Endothelial cell of umbilical vein (primary cell): ENCODE measurements around the gene PLA2G4C. TPM values are rescaled to one million over a fixed set of nuclear protein-coding genes. Genes with fewer than 3 reads are reported as not detected.

ENCODE experiments used
- BruUV-seq: library from RNA; stranded (reverse); fragments of 400-500 nt; replicated peaks from 2 replicates; lab custom pipeline; 2021; lab: Mats Ljungman, UMichigan
- CTCF ChIA-PET: fragments of 300-600, 350-600 bp; sonication (Branson Sonifier 250); formaldehyde crosslinking; loops from one replicate; lab custom pipeline; 2021; ENCODE audit warnings: antibody characterized with exemption, inconsistent platforms; lab: Charles Lee
- POLR2A ChIA-PET: fragments of 300-600, 350-600 bp; sonication (Branson Sonifier 250); formaldehyde crosslinking; loops from one replicate; lab custom pipeline; 2021; ENCODE audit warnings: antibody characterized with exemption, inconsistent platforms; lab: Charles Lee
- DNase-seq: peaks from one replicate; pipeline ENCODE4 v3.0.0-alpha.2; 2011; ENCODE audit warnings: low read depth, low spot score
- FAIRE-seq: peaks from 2 replicates; lab custom pipeline; 2011; peaks lifted over from hg19 to GRCh38; lab: Jason Lieb, UNC
- H2AFZ ChIP-seq: 2 replicates; pipeline ENCODE4 v1.6.0; 2012; ENCODE audit warnings: low read depth, low read length, control low read depth, inconsistent platforms
- H3K27ac ChIP-seq: 2 replicates; pipeline ENCODE4 v1.5.1; 2011; ENCODE audit warnings: low read depth, mild to moderate bottlenecking, control low read depth, low read length, moderate library complexity; ENCODE audit not compliant: insufficient read depth
- H3K27me3 ChIP-seq, 2 experiments: 2 replicates each; pipeline versions ENCODE4 v1.6.0 to v1.6.1; 2011; ENCODE audit warnings: low read length in 2 of 2, mixed read lengths in 1 of 2; ENCODE audit not compliant: control insufficient read depth in 2 of 2, insufficient read depth in 2 of 2
- H3K36me3 ChIP-seq, 2 experiments: 2 replicates in 1 of 2; 3 replicates in 1 of 2; pipeline ENCODE4 v1.5.1; 2011; ENCODE audit warnings: low read length in 2 of 2, mild to moderate bottlenecking in 1 of 2, moderate library complexity in 1 of 2; ENCODE audit not compliant: control insufficient read depth in 2 of 2, insufficient read depth in 2 of 2; ENCODE audit errors: extremely low read depth in 1 of 2
- H3K4me1 ChIP-seq: 3 replicates; pipeline ENCODE4 v1.5.1; 2011; ENCODE audit warnings: mild to moderate bottlenecking, low read length; ENCODE audit not compliant: control insufficient read depth, insufficient read depth; ENCODE audit errors: extremely low read depth
- H3K4me2 ChIP-seq: 2 replicates; pipeline ENCODE4 v1.6.1; 2011; ENCODE audit warnings: low read length, control low read depth, mixed read lengths; ENCODE audit not compliant: insufficient read depth
- H3K4me3 ChIP-seq, 3 experiments: fragments of 200-600 bp in 1 of 3; sonication (generic), shearing (Covaris generic) in 1 of 3; replicated peaks in 1 of 3; 2 replicates each; pipeline ENCODE4 v1.5.1; 2011 to 2016; ENCODE audit warnings: control low read depth in 3 of 3, low read length in 3 of 3, mild to moderate bottlenecking in 2 of 3, inconsistent platforms in 1 of 3, low read depth in 1 of 3, moderate library complexity in 1 of 3; ENCODE audit not compliant: insufficient read depth in 1 of 3
- H3K79me2 ChIP-seq: 2 replicates; pipeline ENCODE4 v1.6.0; 2012; ENCODE audit warnings: low read length, inconsistent platforms; ENCODE audit not compliant: control insufficient read depth, insufficient read depth
- H3K9ac ChIP-seq: replicated peaks from 2 replicates; pipeline ENCODE3; 2011; ENCODE audit warnings: low read length, control low read depth; ENCODE audit not compliant: insufficient read depth; ENCODE audit errors: extremely low read depth
- H3K9me1 ChIP-seq: replicated peaks from 3 replicates; pipeline ENCODE4 v1.6.0; 2011; ENCODE audit warnings: mild to moderate bottlenecking, low read length; ENCODE audit not compliant: control insufficient read depth, insufficient read depth; ENCODE audit errors: extremely low read depth
- H3K9me3 ChIP-seq: replicated peaks from 2 replicates; pipeline ENCODE4 v1.5.1; 2012; ENCODE audit warnings: low read length, inconsistent platforms; ENCODE audit not compliant: control insufficient read depth, insufficient read depth
- H4K20me1 ChIP-seq: replicated peaks from 2 replicates; pipeline ENCODE3; 2011; ENCODE audit warnings: mild to moderate bottlenecking, low read length; ENCODE audit not compliant: control insufficient read depth, insufficient read depth; ENCODE audit errors: extremely low read depth
- EZH2 ChIP-seq: IDR thresholded peaks from 2 replicates; pipeline ENCODE4 v1.6.1; 2012; ENCODE audit warnings: borderline replicate concordance, low read depth, mild to moderate bottlenecking, moderate library complexity, low read length, inconsistent platforms; ENCODE audit not compliant: severe bottlenecking
- FOS ChIP-seq: IDR thresholded peaks from 2 replicates; pipeline ENCODE4 v1.6.1; 2011; ENCODE audit warnings: mild to moderate bottlenecking, low read length, moderate library complexity, borderline replicate concordance; ENCODE audit not compliant: insufficient read depth
- GATA2 ChIP-seq: IDR thresholded peaks from 2 replicates; pipeline ENCODE4 v1.7.0; 2011; ENCODE audit warnings: low read depth, mild to moderate bottlenecking, moderate library complexity, mixed read lengths, low read length; ENCODE audit not compliant: insufficient read length, insufficient read depth
- JUN ChIP-seq: IDR thresholded peaks from 2 replicates; pipeline ENCODE4 v1.6.1; 2011; ENCODE audit warnings: borderline replicate concordance, low read depth; ENCODE audit not compliant: insufficient read length, insufficient read depth
- MYC ChIP-seq: IDR thresholded peaks from one replicate; pipeline ENCODE4 v1.6.1; 2011; ENCODE audit warnings: mild to moderate bottlenecking, low read depth, low read length
- POLR2A ChIP-seq: IDR thresholded peaks from 2 replicates; pipeline ENCODE4 v1.6.1; 2012; ENCODE audit warnings: low read depth, mild to moderate bottlenecking, control low read depth, low read length
- POLR2AphosphoS5 ChIP-seq: IDR thresholded peaks from 2 replicates; pipeline ENCODE4 v1.6.1; 2012; ENCODE audit warnings: low read depth, mild to moderate bottlenecking, control low read depth, low read length, moderate library complexity; ENCODE audit not compliant: insufficient read depth
- dilution Hi-C: fragments of 300-500 bp; cut with MboI; formaldehyde crosslinking; loops from one replicate; pipeline ENCODE4 v1.15.0; 2019; ENCODE audit warnings: low sequenced_read_pairs; ENCODE audit not compliant: extremely low pct_ligation_motif_present
- intact Hi-C: fragments of 100-400 bp; cut with micrococcal nuclease; formaldehyde crosslinking; loops from one replicate; pipeline ENCODE4 v1.10.0; 2022
- polyA plus RNA-seq, 4 experiments: library from polyadenylated mRNA; depleted of rRNA in 3 of 4; stranded (reverse) in 3 of 4; unstranded in 1 of 4; fragments of >200 nt; gene quantifications; 2 replicates each; pipeline versions ENCODE4 v1.2.1 to v1.2.3, GENCODE V29; 2011 to 2012; ENCODE audit warnings: missing spikeins in 1 of 4
- total RNA-seq: library from RNA; stranded (reverse); gene quantifications from 2 replicates; pipeline ENCODE4 v1.2.3, GENCODE V29; 2021
- TF ChIP-seq, protein P1 (sequence below), 2 donors: IDR thresholded peaks; 1 replicate in 1 of 2; 2 replicates in 1 of 2; pipeline ENCODE4 v1.5.1; 2011; ENCODE audit warnings: low read length in 2 of 2, mild to moderate bottlenecking in 2 of 2, moderate library complexity in 2 of 2, control low read depth in 1 of 2, inconsistent platforms in 1 of 2, low read depth in 1 of 2; ENCODE audit not compliant: insufficient read depth in 1 of 2; ENCODE audit errors: extremely low read depth in 1 of 2
- TF ChIP-seq, protein P2 (sequence below): IDR thresholded peaks from 2 replicates; pipeline ENCODE4 v1.6.1; 2011; ENCODE audit not compliant: insufficient read depth, insufficient read length

The PLA2G4C gene
- total and polyA plus RNA-seq, 2 donors (not counting 3 experiments of a cell fraction or from before 2014, with no cell fraction given) = 53.1 to 63.4 TPM

DNA sequence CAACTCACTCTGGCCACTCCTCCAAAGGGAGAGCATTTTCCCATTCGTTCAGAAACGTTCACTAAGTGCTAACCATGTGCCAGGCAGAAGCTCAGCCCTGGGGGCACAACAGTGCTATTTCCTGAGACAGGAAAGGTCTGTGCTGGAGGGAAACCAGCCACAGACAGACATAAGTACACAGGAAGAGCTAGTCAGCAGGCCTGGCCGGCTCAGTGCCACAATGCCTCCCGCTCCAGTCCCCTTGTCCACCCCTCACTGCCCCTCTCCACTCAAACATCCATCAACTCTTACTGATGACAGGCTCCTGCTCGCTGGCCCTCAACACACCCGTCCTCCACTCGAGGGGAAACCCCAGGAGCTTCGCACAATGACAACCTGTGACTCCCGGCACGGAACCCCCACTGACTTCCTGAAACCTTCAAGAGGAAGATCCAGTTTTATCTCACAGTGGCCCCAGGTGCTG, 11.3 kb upstream of the PLA2G4C start:
- no peaks in the 10 kb centered on the region for H3K79me2 ChIP-seq
- no TSS peak for BruUV-seq
- DNase-seq = peak; percentile 99
- no peak overlapping the region for H3K4me3 ChIP-seq
- peak overlapping the region; percentile 96 for H3K27ac ChIP-seq
- dilution Hi-C loops = no loop called here
- H3K9me3 ChIP-seq = no peaks in the 10 kb centered on the region
- CTCF ChIA-PET = interaction anchor here (1.3 to 5.9 kb wide), 3 partner anchors 12 to 31 kb away, joined by 4 to 112 read pairs (median 76); partner anchors contain the start of gene PLA2G4C
- intact Hi-C loops = loop anchor here (1.0 to 2.0 kb wide), 2 partner anchors 12 to 127 kb away; partner anchors contain the start of gene PLA2G4C
- H3K9me1 ChIP-seq = no peaks in the 10 kb centered on the region
- POLR2A ChIA-PET = interaction anchor here (0.6 to 1.6 kb wide), 6 partner anchors 8 to 156 kb away, joined by 3 to 17 read pairs (median 4); partner anchors contain the start of gene PLA2G4C
- H3K4me1 ChIP-seq = peaks cover 51% of the 10 kb centered on the region
- H3K4me2 ChIP-seq = no peak overlapping the region
- no peak overlapping the region for H2AFZ ChIP-seq
- H3K36me3 ChIP-seq = peaks cover 1 to 5% of the 10 kb centered on the region in 2 experiments
- TF ChIP-seq POLR2A (peak; percentile 74), MYC (peak; percentile 93), FOS (peak; percentile 70), JUN (peak; percentile 68), POLR2AphosphoS5 (peak; percentile 97), GATA2 (peak; percentile 13), EZH2 (no peak)
- TF ChIP-seq, protein P1, sequence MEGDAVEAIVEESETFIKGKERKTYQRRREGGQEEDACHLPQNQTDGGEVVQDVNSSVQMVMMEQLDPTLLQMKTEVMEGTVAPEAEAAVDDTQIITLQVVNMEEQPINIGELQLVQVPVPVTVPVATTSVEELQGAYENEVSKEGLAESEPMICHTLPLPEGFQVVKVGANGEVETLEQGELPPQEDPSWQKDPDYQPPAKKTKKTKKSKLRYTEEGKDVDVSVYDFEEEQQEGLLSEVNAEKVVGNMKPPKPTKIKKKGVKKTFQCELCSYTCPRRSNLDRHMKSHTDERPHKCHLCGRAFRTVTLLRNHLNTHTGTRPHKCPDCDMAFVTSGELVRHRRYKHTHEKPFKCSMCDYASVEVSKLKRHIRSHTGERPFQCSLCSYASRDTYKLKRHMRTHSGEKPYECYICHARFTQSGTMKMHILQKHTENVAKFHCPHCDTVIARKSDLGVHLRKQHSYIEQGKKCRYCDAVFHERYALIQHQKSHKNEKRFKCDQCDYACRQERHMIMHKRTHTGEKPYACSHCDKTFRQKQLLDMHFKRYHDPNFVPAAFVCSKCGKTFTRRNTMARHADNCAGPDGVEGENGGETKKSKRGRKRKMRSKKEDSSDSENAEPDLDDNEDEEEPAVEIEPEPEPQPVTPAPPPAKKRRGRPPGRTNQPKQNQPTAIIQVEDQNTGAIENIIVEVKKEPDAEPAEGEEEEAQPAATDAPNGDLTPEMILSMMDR (IDR thresholded peaks at IDR 0.05; ENCODE audit: extremely low read depth in 1 of 2, insufficient read depth in 1 of 2, low read depth in 1 of 2, low read length in 2 of 2) = no peak
- TF ChIP-seq, protein P2, sequence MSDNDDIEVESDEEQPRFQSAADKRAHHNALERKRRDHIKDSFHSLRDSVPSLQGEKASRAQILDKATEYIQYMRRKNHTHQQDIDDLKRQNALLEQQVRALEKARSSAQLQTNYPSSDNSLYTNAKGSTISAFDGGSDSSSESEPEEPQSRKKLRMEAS = peak; percentile 89
- peak; percentile 98 for FAIRE-seq
- peak overlapping the region; percentile 75 for H3K9ac ChIP-seq
- H4K20me1 ChIP-seq = no peaks in the 10 kb centered on the region
- no peaks in the 10 kb centered on the region for H3K27me3 ChIP-seq
